HS-5 (cell line): ENCODE data around the gene IRAK1.

Experiments
- DNase-seq: peaks from one replicate; pipeline ENCODE4 v3.0.0-alpha.2; 2012; ENCODE audit warnings: low read depth

Gene IRAK1

GRCh38 chrX:154018518-154019060, 1.1 kb downstream of the IRAK1 start:
- no peak for DNase-seq

GRCh38 chrX:154017766-154018517, 1.8 kb downstream of the IRAK1 start:
- DNase-seq = no peak

GRCh38 chrX:154016366-154017076, 3.2 kb downstream of the IRAK1 start:
- no peak for DNase-seq

GRCh38 chrX:154015581-154016264, 4.0 kb downstream of the IRAK1 start:
- no peak for DNase-seq

- DNase-seq = no peak
Observed at GRCh38 chrX:154014429-154015380, 5.0 kb downstream of the IRAK1 start.

GRCh38 chrX:154013614-154014360, 5.9 kb downstream of the IRAK1 start:
- DNase-seq = no peak

GRCh38 chrX:154013001-154013421, 6.7 kb downstream of the IRAK1 start:
- DNase-seq = no peak

GRCh38 chrX:154012336-154012991, 7.2 kb downstream of the IRAK1 start:
- no peak for DNase-seq

GRCh38 chrX:154011376-154012335, 8.0 kb downstream of the IRAK1 start:
- DNase-seq = no peak

- no peak for DNase-seq
Observed at GRCh38 chrX:154010330-154011087, 9.2 kb downstream of the IRAK1 start.

GRCh38 chrX:154008521-154008920, 11.2 kb downstream of the IRAK1 start:
- DNase-seq = no peak

GRCh38 chrX:154006947-154007346, 12.8 kb downstream of the IRAK1 start:
- DNase-seq = no peak

GRCh38 chrX:154004315-154004714, 15.4 kb downstream of the IRAK1 start:
- no peak for DNase-seq

GRCh38 chrX:154002215-154002719, 17.4 kb downstream of the IRAK1 start:
- DNase-seq = no peak

- DNase-seq = no peak
Observed at GRCh38 chrX:154000051-154000450, 19.7 kb downstream of the IRAK1 start.

- DNase-seq = no peak
Observed at GRCh38 chrX:153999359-154000037, 20.2 kb downstream of the IRAK1 start.

- no peak for DNase-seq
Observed at GRCh38 chrX:153995504-153995903, 24.2 kb downstream of the IRAK1 start.
